Myometrial cell (primary cell): Measurements from ENCODE around the gene EEF1A1. TPM values are rescaled to one million over a fixed set of nuclear protein-coding genes. Genes with fewer than 3 reads are reported as not detected.

ENCODE experiments used
- total RNA-seq: library from RNA; depleted of rRNA; stranded (reverse); fragments of >200 nt; gene quantifications from 2 replicates; pipeline ENCODE4 v1.2.3, GENCODE V29; 2015

Gene EEF1A1
- 13,126 and 13,285 TPM in 2 replicates for total RNA-seq

DNA sequence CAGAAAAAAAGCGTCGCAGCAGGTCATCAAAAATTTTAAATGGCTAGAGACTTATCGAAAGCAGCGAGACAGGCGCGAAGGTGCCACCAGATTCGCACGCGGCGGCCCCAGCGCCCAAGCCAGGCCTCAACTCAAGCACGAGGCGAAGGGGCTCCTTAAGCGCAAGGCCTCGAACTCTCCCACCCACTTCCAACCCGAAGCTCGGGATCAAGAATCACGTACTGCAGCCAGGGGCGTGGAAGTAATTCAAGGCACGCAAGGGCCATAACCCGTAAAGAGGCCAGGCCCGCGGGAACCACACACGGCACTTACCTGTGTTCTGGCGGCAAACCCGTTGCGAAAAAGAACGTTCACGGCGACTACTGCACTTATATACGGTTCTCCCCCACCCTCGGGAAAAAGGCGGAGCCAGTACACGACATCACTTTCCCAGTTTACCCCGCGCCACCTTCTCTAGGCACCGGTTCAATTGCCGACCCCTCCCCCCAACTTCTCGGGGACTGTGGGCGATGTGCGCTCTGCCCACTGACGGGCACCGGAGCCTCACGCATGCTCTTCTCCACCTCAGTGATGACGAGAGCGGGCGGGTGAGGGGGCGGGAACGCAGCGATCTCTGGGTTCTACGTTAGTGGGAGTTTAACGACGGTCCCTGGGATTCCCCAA is at the start of gene EEF1A1:
EEF1A1 (minus strand) TSS at position 345 of the 663 bp plus-strand sequence. CDS start 1,006 bp downstream, outside the sequence.

Other genes starting within 250 kb of the EEF1A1 start
- not detected in 2 replicates for gene DPPA5, start 166.8 kb downstream of the EEF1A1 start, total RNA-seq
- gene KHDC3L, start 158.4 kb downstream of the EEF1A1 start, total RNA-seq = not detected in 2 replicates
- gene OOEP, start 151.1 kb downstream of the EEF1A1 start, total RNA-seq = not detected in 2 replicates
- gene DDX43, start 126.2 kb downstream of the EEF1A1 start, total RNA-seq = 0.58 TPM in 1 of 2 replicates, not detected in the other
- gene CGAS, start 68.7 kb downstream of the EEF1A1 start, total RNA-seq = 4.3 and 5.5 TPM in 2 replicates
- gene MTO1, start 59.3 kb downstream of the EEF1A1 start, total RNA-seq = 31.5 and 38.1 TPM in 2 replicates
- gene SLC17A5, start 133.0 kb upstream of the EEF1A1 start, total RNA-seq = 30.7 and 34.9 TPM in 2 replicates
- gene CD109, start 175.2 kb upstream of the EEF1A1 start, total RNA-seq = 31.4 and 33.5 TPM in 2 replicates